H1 (cell line): Measurements from ENCODE around the gene CD8B2. TPM values are rescaled to one million over a fixed set of nuclear protein-coding genes. Genes with fewer than 3 reads are reported as not detected.
"Not testable (repeated sequence)": the region's sequence is repeated elsewhere in the genome, so short reads cannot be mapped to it uniquely, and the experiment has no call there.

Experiments
- CTCF ChIA-PET: fragments of 300-600 bp; sonication (Branson Sonifier 250); formaldehyde crosslinking; loops from one replicate; lab custom pipeline; 2021; ENCODE audit not compliant: partially characterized antibody; lab: Charles Lee
- POLR2A ChIA-PET: fragments of 300-600 bp; sonication (Branson Sonifier 250); formaldehyde crosslinking; loops from one replicate; lab custom pipeline; 2021; ENCODE audit warnings: inconsistent platforms; ENCODE audit not compliant: partially characterized antibody; lab: Charles Lee
- DNase-seq, 2 experiments: peaks; one replicate each; pipeline versions ENCODE4 v3.0.0 to v3.0.0-alpha.2; 2010 to 2022; ENCODE audit warnings: low spot score in 2 of 2, low read depth in 1 of 2, mixed read lengths in 1 of 2
- FAIRE-seq: peaks from 2 replicates; lab custom pipeline; 2011; peaks lifted over from hg19 to GRCh38; lab: Jason Lieb, UNC
- H2AFZ ChIP-seq: 2 replicates; pipeline ENCODE4 v1.8.1; 2012; ENCODE audit warnings: low read length, inconsistent platforms
- H2AK5ac ChIP-seq: 2 replicates; pipeline ENCODE4 v1.6.1; 2013; ENCODE audit warnings: low read depth, low read length
- H2BK120ac ChIP-seq: replicated peaks from 2 replicates; pipeline ENCODE3; 2013; ENCODE audit warnings: low read depth, low read length, inconsistent platforms
- H2BK12ac ChIP-seq: 2 replicates; pipeline ENCODE4 v1.6.1; 2013; ENCODE audit warnings: low read depth, low read length
- H2BK15ac ChIP-seq: 2 replicates; pipeline ENCODE4 v1.6.1; 2013; ENCODE audit warnings: low read length
- H2BK20ac ChIP-seq: 2 replicates; pipeline ENCODE4 v1.6.1; 2013; ENCODE audit warnings: low read length
- H2BK5ac ChIP-seq: 2 replicates; pipeline ENCODE4 v1.6.1; 2013; ENCODE audit warnings: low read depth, low read length
- H3K14ac ChIP-seq: 2 replicates; pipeline ENCODE4 v1.6.1; 2013; ENCODE audit warnings: inconsistent platforms; ENCODE audit not compliant: insufficient read length
- H3K18ac ChIP-seq: 2 replicates; pipeline ENCODE4 v1.6.1; 2013; ENCODE audit warnings: low read length; ENCODE audit errors: extremely low read depth
- H3K23ac ChIP-seq: 2 replicates; pipeline ENCODE4 v1.6.1; 2013; ENCODE audit warnings: inconsistent platforms; ENCODE audit not compliant: insufficient read length
- H3K23me2 ChIP-seq: 2 replicates; pipeline ENCODE4 v1.6.1; 2013; ENCODE audit warnings: low read depth, low read length
- H3K27ac ChIP-seq: 2 replicates; pipeline ENCODE4 v1.6.1; 2011; ENCODE audit warnings: low read depth, low read length, inconsistent platforms
- H3K27me3 ChIP-seq, 4 experiments: replicated peaks in 1 of 4; 1 replicate in 1 of 4; 2 replicates in 3 of 4; pipeline versions ENCODE4 v1.6.1 to v1.8.1; 2011 to 2013; ENCODE audit warnings: low read length in 3 of 4, mild to moderate bottlenecking in 3 of 4, inconsistent platforms in 2 of 4, mixed read lengths in 2 of 4, moderate library complexity in 1 of 4; ENCODE audit not compliant: control insufficient read depth in 3 of 4, insufficient read depth in 3 of 4; ENCODE audit errors: extremely low read depth in 1 of 4
- H3K36me3 ChIP-seq, 4 experiments: 2 replicates each; pipeline versions ENCODE4 v1.6.1 to v1.8.1; 2011 to 2013; ENCODE audit warnings: mild to moderate bottlenecking in 4 of 4, low read length in 3 of 4, moderate library complexity in 2 of 4, control low read depth in 1 of 4, inconsistent platforms in 1 of 4; ENCODE audit not compliant: insufficient read depth in 4 of 4, control insufficient read depth in 2 of 4
- H3K4ac ChIP-seq: replicated peaks from 2 replicates; pipeline ENCODE3; 2013; ENCODE audit warnings: low read length, low read depth, mixed read lengths, inconsistent platforms; ENCODE audit not compliant: insufficient read length
- H3K4me1 ChIP-seq, 4 experiments: replicated peaks in 1 of 4; 1 replicate in 1 of 4; 2 replicates in 3 of 4; pipeline versions ENCODE4 v1.6.1 to v1.8.1; 2011 to 2013; ENCODE audit warnings: low read length in 3 of 4, inconsistent platforms in 2 of 4, mixed read lengths in 1 of 4; ENCODE audit not compliant: insufficient read depth in 4 of 4, control insufficient read depth in 3 of 4
- H3K4me2 ChIP-seq, 2 experiments: 2 replicates each; pipeline versions ENCODE4 v1.6.1 to v1.8.1; 2011 to 2013; ENCODE audit warnings: low read depth in 2 of 2, low read length in 2 of 2, control low read depth in 1 of 2, inconsistent platforms in 1 of 2, mild to moderate bottlenecking in 1 of 2; ENCODE audit not compliant: insufficient read depth in 1 of 2
- H3K4me3 ChIP-seq, 4 experiments: fragments of 200-600, 300-600 bp in 1 of 4; sonication (generic), shearing (Covaris generic), sonication (Bioruptor Twin) in 1 of 4; 2 replicates each; pipeline versions ENCODE4 v1.5.1 to v1.8.1; 2011 to 2016; ENCODE audit warnings: low read length in 4 of 4, low read depth in 3 of 4, control low read depth in 2 of 4, inconsistent platforms in 2 of 4, mild to moderate bottlenecking in 2 of 4, mixed read lengths in 1 of 4, moderate library complexity in 1 of 4; ENCODE audit not compliant: insufficient read depth in 2 of 4; ENCODE audit errors: extremely low read depth in 1 of 4
- H3K56ac ChIP-seq: replicated peaks from 2 replicates; pipeline ENCODE3; 2013; ENCODE audit warnings: low read depth, mild to moderate bottlenecking, mixed read lengths, low read length, inconsistent platforms; ENCODE audit not compliant: insufficient read length
- H3K79me1 ChIP-seq: 2 replicates; pipeline ENCODE4 v1.6.1; 2013; ENCODE audit warnings: low read depth, low read length, control low read depth
- H3K79me2 ChIP-seq, 2 experiments: 2 replicates each; pipeline versions ENCODE4 v1.6.1 to v1.8.1; 2012 to 2013; ENCODE audit warnings: low read length in 2 of 2, mild to moderate bottlenecking in 2 of 2, inconsistent platforms in 1 of 2; ENCODE audit not compliant: insufficient read depth in 2 of 2, control insufficient read depth in 1 of 2
- H3K9ac ChIP-seq, 4 experiments: replicated peaks in 1 of 4; 1 replicate in 1 of 4; 2 replicates in 3 of 4; pipeline versions ENCODE4 v1.6.1 to v1.8.1; 2011 to 2013; ENCODE audit warnings: low read depth in 3 of 4, low read length in 3 of 4, control low read depth in 2 of 4, mild to moderate bottlenecking in 2 of 4, moderate library complexity in 2 of 4, inconsistent platforms in 1 of 4; ENCODE audit errors: extremely low read depth in 1 of 4
- H3K9me3 ChIP-seq, 2 experiments: 2 replicates each; pipeline versions ENCODE4 v1.6.1 to v1.8.1; 2012 to 2013; ENCODE audit warnings: mild to moderate bottlenecking in 2 of 2, moderate library complexity in 2 of 2, control low read depth in 1 of 2, inconsistent platforms in 1 of 2, low read depth in 1 of 2, low read length in 1 of 2, mixed read lengths in 1 of 2; ENCODE audit not compliant: insufficient read depth in 2 of 2
- H4K20me1 ChIP-seq, 2 experiments: replicated peaks in 1 of 2; 2 replicates each; pipeline versions ENCODE3 to v1.8.1; 2011 to 2013; ENCODE audit warnings: inconsistent platforms in 2 of 2, low read length in 2 of 2, mild to moderate bottlenecking in 1 of 2; ENCODE audit not compliant: insufficient read depth in 2 of 2, control insufficient read depth in 1 of 2
- H4K5ac ChIP-seq: 2 replicates; pipeline ENCODE4 v1.6.1; 2013; ENCODE audit warnings: low read length, low read depth, mixed read lengths, inconsistent platforms; ENCODE audit not compliant: insufficient read length
- H4K8ac ChIP-seq: 2 replicates; pipeline ENCODE4 v1.8.0; 2013; ENCODE audit warnings: mild to moderate bottlenecking, moderate library complexity, low read length, inconsistent platforms; ENCODE audit not compliant: insufficient read depth; ENCODE audit errors: extremely low read depth
- H4K91ac ChIP-seq: replicated peaks from 2 replicates; pipeline ENCODE3; 2013; ENCODE audit warnings: low read length, mixed read lengths, inconsistent platforms; ENCODE audit not compliant: insufficient read length
- WGBS, 2 experiments: shearing (Covaris generic) in 1 of 2; methylation state at CpG; one replicate each; pipeline versions ENCODE4 v1.1.6 to v1.1.7; 2013 to 2015; ENCODE audit warnings: low lambda C conversion rate in 2 of 2, mixed read lengths in 2 of 2, inconsistent platforms in 1 of 2, low coverage in 1 of 2, missing lambda C conversion rate in 1 of 2; ENCODE audit not compliant: insufficient replicate concordance in 2 of 2, insufficient coverage in 1 of 2, insufficient read length in 1 of 2; ENCODE audit errors: extremely low coverage in 1 of 2, missing lambda C conversion rate in 1 of 2; 5-methylcytosine and 5-hydroxymethylcytosine counted together
- polyA plus RNA-seq, 7 experiments: library from polyadenylated mRNA; depleted of rRNA in 3 of 7; stranded (reverse) in 5 of 7; unstranded in 2 of 7; fragments of >200 nt in 5 of 7; fragments of 200-250 nt in 2 of 7; gene quantifications; 1 replicate in 5 of 7; 2 replicates in 1 of 7; 4 replicates in 1 of 7; pipeline versions ENCODE4 v1.2.1 to v1.2.3, GENCODE V29; 2011 to 2013; ENCODE audit warnings: missing spikeins in 2 of 7, mixed read lengths in 2 of 7
- total RNA-seq: library from RNA; stranded (reverse); fragmentation: NEBNext Ultra II Directional; extraction: Animal tissue kit (Norgen Biotek cat#: 25700); gene quantifications from 2 replicates; pipeline ENCODE4 v1.2.1, GENCODE V29; 2021

Gene CD8B2
- total and polyA plus RNA-seq, 2 of the 8 experiments (the other 6 are each of a cell fraction or from before 2014, with no cell fraction given): 0.03 TPM; not detected in 1

GRCh38 chr2:106467516-106467915 is 19.6 kb upstream of the CD8B2 start:
- H3K4me1 ChIP-seq, H2BK20ac ChIP-seq, H3K36me3 ChIP-seq, DNase-seq, H2BK120ac ChIP-seq, H3K27me3 ChIP-seq, CTCF ChIA-PET, H3K79me2 ChIP-seq, H3K14ac ChIP-seq, H2BK12ac ChIP-seq, H3K23ac ChIP-seq, FAIRE-seq, H3K79me1 ChIP-seq, H3K56ac ChIP-seq, H2AFZ ChIP-seq, H4K5ac ChIP-seq, H2BK5ac ChIP-seq, H4K20me1 ChIP-seq, H2BK15ac ChIP-seq, H3K9me3 ChIP-seq, H4K91ac ChIP-seq, H3K23me2 ChIP-seq, H3K4me3 ChIP-seq, H3K9ac ChIP-seq, H3K4me2 ChIP-seq, H3K4ac ChIP-seq, H2AK5ac ChIP-seq, POLR2A ChIA-PET, H4K8ac ChIP-seq, H3K18ac ChIP-seq, H3K27ac ChIP-seq: not testable (repeated sequence)
- WGBS, 2 experiments: 93% methylated on average over 23 of the region's 49 CpGs; no CpG with 5 or more reads in 1 of the 2 experiments

DNA sequence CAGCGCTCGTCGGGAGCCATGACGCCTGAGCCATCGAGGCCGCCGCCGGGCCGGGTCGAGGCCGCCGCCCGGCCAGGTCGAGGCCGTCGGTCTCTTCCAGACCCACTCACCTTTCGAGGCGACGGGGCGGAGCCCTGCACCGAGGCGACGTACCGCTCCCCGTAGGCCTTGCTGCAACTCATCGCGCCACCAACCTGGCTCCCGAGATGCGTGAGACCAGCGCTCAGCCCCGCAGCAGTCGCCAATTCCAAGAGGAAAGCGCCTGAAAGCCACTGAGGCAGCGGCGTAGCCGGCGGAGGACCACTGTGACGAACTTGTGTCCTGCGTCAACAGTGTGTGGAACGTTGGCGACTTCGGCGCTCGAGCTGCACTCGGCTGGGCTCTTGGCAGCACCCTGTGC is 19.1 kb upstream of the CD8B2 start, which contains the start of gene RGPD3:
RGPD3 (minus strand) TSS at position 307 of the 400 bp plus-strand sequence; CDS start at position 182, 125 bp downstream.
- H2BK15ac ChIP-seq, H4K91ac ChIP-seq, H3K23ac ChIP-seq, H3K56ac ChIP-seq, H3K4me3 ChIP-seq, H3K36me3 ChIP-seq, H2AFZ ChIP-seq, H2BK20ac ChIP-seq, H3K4me1 ChIP-seq, H3K9me3 ChIP-seq, H3K4me2 ChIP-seq, H4K20me1 ChIP-seq, H3K14ac ChIP-seq, POLR2A ChIA-PET, H3K18ac ChIP-seq, H3K79me2 ChIP-seq, H3K27me3 ChIP-seq, H3K23me2 ChIP-seq, FAIRE-seq, H2BK5ac ChIP-seq, H2AK5ac ChIP-seq, CTCF ChIA-PET, H2BK12ac ChIP-seq, H3K27ac ChIP-seq, H3K9ac ChIP-seq, H3K4ac ChIP-seq, DNase-seq, H2BK120ac ChIP-seq, H4K8ac ChIP-seq, H3K79me1 ChIP-seq, H4K5ac ChIP-seq: not testable (repeated sequence)
- 94% methylated on average over 8 of the region's 45 CpGs; no CpG with 5 or more reads in 1 of the 2 experiments for WGBS, 2 experiments
